ENCODE data around the gene ATP6V1C2. TPM values are rescaled to one million over a fixed set of nuclear protein-coding genes. Genes with fewer than 3 reads are reported as not detected.

ATP6V1C2 gene
- total and polyA plus RNA-seq, 2 experiments from 2014 or later = 0.14 to 2.1 TPM

DNA sequence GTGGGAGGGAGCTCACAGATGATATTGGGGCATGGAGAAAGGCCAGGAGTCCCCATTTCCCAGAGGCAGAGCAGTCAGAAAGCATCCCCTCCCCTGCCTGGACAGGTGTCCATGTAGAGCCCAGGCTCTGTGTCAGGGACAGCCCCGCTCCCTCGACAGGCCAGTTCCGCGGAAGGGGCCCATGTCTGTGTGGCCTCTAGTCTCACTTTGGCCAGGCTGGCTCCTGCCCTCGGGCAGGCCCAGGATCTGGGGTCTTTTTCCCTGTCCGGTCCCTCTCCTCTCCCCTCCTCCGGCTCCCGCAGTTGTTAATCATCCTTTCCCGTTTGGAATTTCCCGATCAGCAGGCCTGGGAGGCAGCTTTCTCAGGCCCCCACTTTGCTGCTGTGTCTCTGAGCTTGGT lies 111.6 kb downstream of the ATP6V1C2 start (continued):
- TF ChIP-seq ETS1 (IDR thresholded peaks at IDR 0.05) (no peak), ZNF462 (CRISPR knock-in tag; IDR thresholded peaks at IDR 0.05) (no peak)
- TF ChIP-seq, protein P1, sequence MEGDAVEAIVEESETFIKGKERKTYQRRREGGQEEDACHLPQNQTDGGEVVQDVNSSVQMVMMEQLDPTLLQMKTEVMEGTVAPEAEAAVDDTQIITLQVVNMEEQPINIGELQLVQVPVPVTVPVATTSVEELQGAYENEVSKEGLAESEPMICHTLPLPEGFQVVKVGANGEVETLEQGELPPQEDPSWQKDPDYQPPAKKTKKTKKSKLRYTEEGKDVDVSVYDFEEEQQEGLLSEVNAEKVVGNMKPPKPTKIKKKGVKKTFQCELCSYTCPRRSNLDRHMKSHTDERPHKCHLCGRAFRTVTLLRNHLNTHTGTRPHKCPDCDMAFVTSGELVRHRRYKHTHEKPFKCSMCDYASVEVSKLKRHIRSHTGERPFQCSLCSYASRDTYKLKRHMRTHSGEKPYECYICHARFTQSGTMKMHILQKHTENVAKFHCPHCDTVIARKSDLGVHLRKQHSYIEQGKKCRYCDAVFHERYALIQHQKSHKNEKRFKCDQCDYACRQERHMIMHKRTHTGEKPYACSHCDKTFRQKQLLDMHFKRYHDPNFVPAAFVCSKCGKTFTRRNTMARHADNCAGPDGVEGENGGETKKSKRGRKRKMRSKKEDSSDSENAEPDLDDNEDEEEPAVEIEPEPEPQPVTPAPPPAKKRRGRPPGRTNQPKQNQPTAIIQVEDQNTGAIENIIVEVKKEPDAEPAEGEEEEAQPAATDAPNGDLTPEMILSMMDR (conservative IDR thresholded peaks at IDR 0.05; ENCODE audit: low read depth in 2 of 2) = no peak

DNA sequence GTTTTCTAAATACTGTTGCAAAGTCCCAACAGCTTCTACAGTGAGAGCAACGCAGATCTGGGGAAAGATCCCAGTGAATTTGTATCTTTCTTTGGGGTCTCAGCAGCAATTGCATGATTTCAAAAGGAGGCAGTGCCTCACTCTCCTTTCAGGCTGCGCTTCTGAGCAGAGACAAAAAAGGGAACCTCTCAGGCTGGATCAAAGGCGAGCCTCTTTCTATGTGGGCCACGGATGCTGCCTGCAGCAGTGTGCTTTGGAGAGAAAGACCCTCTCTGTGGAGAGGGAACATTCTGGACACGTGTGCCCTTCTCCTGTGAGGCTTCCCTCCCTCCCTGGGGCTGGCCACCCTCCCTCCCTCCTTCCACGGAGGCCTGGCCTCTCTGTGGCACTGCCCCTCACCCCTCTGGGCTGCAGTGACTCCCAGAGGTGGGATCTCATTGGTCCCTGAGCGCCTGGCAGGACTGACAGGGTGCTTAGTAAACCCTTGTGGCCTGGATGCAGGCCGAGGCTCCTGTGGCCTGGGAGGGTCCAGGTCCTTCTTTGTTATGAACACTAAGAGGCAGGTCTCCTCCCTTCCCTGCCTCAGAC lies 112.7 kb downstream of the ATP6V1C2 start:
- Histone ChIP-seq H3K27ac (ENCODE audit: low read depth) (no peak overlapping the region), H3K27me3 (ENCODE audit: insufficient read depth) (no peaks in the 10 kb centered on the region), H4K20me1 (replicated peaks; ENCODE audit: insufficient read depth) (no peaks in the 10 kb centered on the region), H3F3A (replicated peaks; ENCODE audit: low read depth) (no peaks in the 10 kb centered on the region), H2AFZ (peak overlapping the region; percentile 52; the same call in 1 of the 2 replicates), H3K4me1 (ENCODE audit: insufficient read depth) (peaks cover 8% of the 10 kb centered on the region; the same call in 1 of the 2 replicates), H3K4me2 (no peak overlapping the region), H3K9me2 (ENCODE audit: insufficient read depth) (no peaks in the 10 kb centered on the region), H3K36me3 (ENCODE audit: insufficient read depth) (no peaks in the 10 kb centered on the region), H3K4me3 (no peak overlapping the region), H3K79me2 (replicated peaks; ENCODE audit: insufficient read depth) (no peaks in the 10 kb centered on the region)
- peaks cover 20% of the 10 kb centered on the region for H3K4me1 Mint-ChIP-seq
- peaks cover 3% of the 10 kb centered on the region; the same call in 1 of the 3 replicates for H3K9me3 Mint-ChIP-seq
- DNase-seq (ENCODE audit: low spot score) (no peak), ATAC-seq (no peak)
- no peak overlapping the region for H3K4me3 Mint-ChIP-seq
- no peak overlapping the region for H3K27ac Mint-ChIP-seq
- H3K27me3 Mint-ChIP-seq (ENCODE audit: insufficient read depth, low read depth, poor library complexity) = peaks cover 21% of the 10 kb centered on the region
- H3K36me3 Mint-ChIP-seq (ENCODE audit: low read depth) = no peaks in the 10 kb centered on the region
- TF ChIP-seq POLR2AphosphoS5 (IDR thresholded peaks at IDR 0.05; ENCODE audit: low read depth) (no peak), ZNF114 (CRISPR knock-in tag; IDR thresholded peaks at IDR 0.05) (no peak), NANOG (IDR thresholded peaks at IDR 0.05; ENCODE audit: borderline replicate concordance) (no peak), ZNF462 (CRISPR knock-in tag; IDR thresholded peaks at IDR 0.05) (no peak)
